T-cell (primary cell): ENCODE data around the gene NAP1L4. TPM values are rescaled to one million over a fixed set of nuclear protein-coding genes. Genes with fewer than 3 reads are reported as not detected.
"Not testable (repeated sequence)": the region's sequence is repeated elsewhere in the genome, so short reads cannot be mapped to it uniquely, and the experiment has no call there.

Experiments
- ATAC-seq, 4 experiments: fragments of 200-7000 bp in 3 of 4; fragments of 150-1000 bp in 1 of 4; cut with Tn5 transposase; replicated peaks in 1 of 4; 1 replicate in 3 of 4; 2 replicates in 1 of 4; pipeline ENCODE4 v1.10.0; 2021; ENCODE audit warnings: moderate library complexity in 3 of 4, mild to moderate bottlenecking in 2 of 4, moderate number of reproducible peaks in 1 of 4
- CTCF ChIA-PET, 2 donors: fragments of 300-600 bp; sonication (Branson Sonifier 250); formaldehyde crosslinking; loops; one replicate each; lab custom pipeline; 2022; ENCODE audit warnings: antibody characterized with exemption in 2 of 2; lab: Charles Lee
- POLR2A ChIA-PET, 2 donors: fragments of 300-600 bp; sonication (Branson Sonifier 250); formaldehyde crosslinking; loops; one replicate each; lab custom pipeline; 2022; ENCODE audit warnings: antibody characterized with exemption in 2 of 2; lab: Charles Lee
- DNase-seq, 35 experiments: peaks; one replicate each; pipeline versions ENCODE4 v3.0.0 to v3.0.0-alpha.2; 2013 to 2023
- H3K27ac ChIP-seq: one replicate; pipeline ENCODE4 v1.5.1; 2013; ENCODE audit warnings: low read length
- H3K27me3 ChIP-seq, 2 experiments: replicated peaks in 1 of 2; 1 replicate in 1 of 2; 2 replicates in 1 of 2; pipeline versions ENCODE4 v1.6.1 to v1.7.0; 2013; ENCODE audit warnings: low read length in 1 of 2, mixed read lengths in 1 of 2; ENCODE audit not compliant: control insufficient read depth in 2 of 2, insufficient read depth in 2 of 2; ENCODE audit errors: extremely low read depth in 1 of 2
- H3K36me3 ChIP-seq, 2 donors: 1 replicate in 1 of 2; 2 replicates in 1 of 2; pipeline versions ENCODE4 v1.6.1 to v1.7.0; 2013; ENCODE audit warnings: low read length in 1 of 2; ENCODE audit not compliant: control insufficient read depth in 2 of 2, insufficient read depth in 1 of 2; ENCODE audit errors: extremely low read depth in 1 of 2
- H3K4me1 ChIP-seq, 2 experiments: 1 replicate in 1 of 2; 2 replicates in 1 of 2; pipeline versions ENCODE4 v1.6.1 to v1.7.0; 2013; ENCODE audit warnings: low read length in 2 of 2, mixed read lengths in 1 of 2; ENCODE audit not compliant: insufficient read depth in 2 of 2, control insufficient read depth in 1 of 2; ENCODE audit errors: extremely low read depth in 1 of 2
- H3K4me3 ChIP-seq, 2 donors: 1 replicate in 1 of 2; 2 replicates in 1 of 2; pipeline versions ENCODE4 v1.5.1 to v1.7.0; 2013; ENCODE audit warnings: mild to moderate bottlenecking in 2 of 2, low read length in 1 of 2, moderate library complexity in 1 of 2; ENCODE audit not compliant: control insufficient read depth in 1 of 2; ENCODE audit errors: extremely low read depth in 1 of 2
- H3K9me3 ChIP-seq: 2 replicates; pipeline ENCODE4 v1.7.0; 2013
- H3K27ac Mint-ChIP-seq, 2 donors: one replicate each; pipeline ENCODE4 v1.8.0; 2020 to 2021; ENCODE audit warnings: mild to moderate bottlenecking in 2 of 2, mixed read lengths in 2 of 2
- H3K27me3 Mint-ChIP-seq, 2 donors: one replicate each; pipeline ENCODE4 v1.8.0; 2021 to 2022; ENCODE audit warnings: mixed read lengths in 2 of 2
- H3K36me3 Mint-ChIP-seq: one replicate; pipeline ENCODE4 v1.8.0; 2021; ENCODE audit warnings: mixed read lengths
- H3K4me1 Mint-ChIP-seq, 3 donors: one replicate each; pipeline ENCODE4 v1.8.0; 2020 to 2022; ENCODE audit warnings: mixed read lengths in 3 of 3, mild to moderate bottlenecking in 1 of 3
- H3K4me3 Mint-ChIP-seq, 3 donors: one replicate each; pipeline ENCODE4 v1.8.0; 2020 to 2022; ENCODE audit warnings: mild to moderate bottlenecking in 3 of 3, mixed read lengths in 3 of 3, moderate library complexity in 3 of 3
- H3K9me3 Mint-ChIP-seq, 3 donors: one replicate each; pipeline ENCODE4 v1.8.0; 2020 to 2022; ENCODE audit warnings: mixed read lengths in 3 of 3
- WGBS: methylation state at CpG from one replicate; pipeline ENCODE4 v1.1.5; 2013; ENCODE audit warnings: missing lambda C conversion rate; ENCODE audit not compliant: insufficient coverage; 5-methylcytosine and 5-hydroxymethylcytosine counted together
- total RNA-seq, 35 experiments: library from RNA in 6 of 35; stranded (reverse) in 6 of 35; fragments of 120-200 nt in 1 of 35; gene quantifications; one replicate each; pipeline versions ENCODE4 v1.2.1 to v1.2.4 and lab custom pipeline; 2013 to 2026

NAP1L4 gene
- total RNA-seq, 5 donors from 2014 or later (not counting 1 experiment from before 2014, with no cell fraction given) = 253 to 388 (median 299) TPM

- peak; percentile 3 to 14 (median 8) for ATAC-seq
These were observed 51.0 kb downstream of the NAP1L4 start for GRCh38 chr11:2940921-2941821.

GRCh38 chr11:2940147-2940920 lies 51.8 kb downstream of the NAP1L4 start:
- CTCF ChIA-PET = interaction anchor here in 1 of 2 donors (0.6 kb wide), 1 partner anchor 420 kb away, joined by 4 read pairs; no protein-coding TSS in a partner anchor
- DNase-seq = peak in 14 of 35 experiments; percentile 18 to 58 (median 38)
- Mint-ChIP-seq H3K4me1 (peaks cover 31 to 34% (median 32%) of the 10 kb centered on the region in 3 donors), H3K36me3 (peaks cover 12% of the 10 kb centered on the region), H3K27ac (peak overlapping the region; percentile 34 to 59), H3K9me3 (peaks cover 10 to 19% (median 10%) of the 10 kb centered on the region in 3 donors), H3K4me3 (no peak overlapping the region), H3K27me3 (no peaks in the 10 kb centered on the region)
- Histone ChIP-seq H3K27ac (peak overlapping the region; percentile 25), H3K36me3 (peaks cover 6 to 19% of the 10 kb centered on the region in 2 donors), H3K4me1 (peaks cover 0 to 38% of the 10 kb centered on the region in 2 experiments), H3K9me3 (no peaks in the 10 kb centered on the region), H3K4me3 (no peak overlapping the region), H3K27me3 (no peaks in the 10 kb centered on the region)
- ATAC-seq = peak; percentile 33 to 64 (median 52)
- POLR2A ChIA-PET = no interaction called here
- 54% methylated on average over 14 of the region's 16 CpGs for WGBS

More at GRCh38 chr11:2940921-2941821, 51.0 kb downstream of the NAP1L4 start:
- Histone ChIP-seq H3K4me1 (peaks cover 0 to 46% of the 10 kb centered on the region in 2 experiments), H3K4me3 (no peak overlapping the region), H3K27ac (peak overlapping the region; percentile 9), H3K36me3 (peaks cover 6 to 20% of the 10 kb centered on the region in 2 donors), H3K9me3 (no peaks in the 10 kb centered on the region), H3K27me3 (no peaks in the 10 kb centered on the region)
- POLR2A ChIA-PET = no interaction called here
- peak overlapping the region in 1 of 2 donors; percentile 34 for H3K27ac Mint-ChIP-seq
- no peak for DNase-seq
- H3K36me3 Mint-ChIP-seq = peaks cover 17% of the 10 kb centered on the region
- CTCF ChIA-PET = interaction anchor here in 1 of 2 donors (0.6 kb wide), 1 partner anchor 419 kb away, joined by 4 read pairs; no protein-coding TSS in a partner anchor
- no peaks in the 10 kb centered on the region for H3K27me3 Mint-ChIP-seq
- H3K4me3 Mint-ChIP-seq = no peak overlapping the region
- H3K4me1 Mint-ChIP-seq = peaks cover 39 to 43% (median 40%) of the 10 kb centered on the region in 3 donors
- 59% methylated on average over 10 of the region's 10 CpGs for WGBS
- H3K9me3 Mint-ChIP-seq = peaks cover 10 to 19% (median 10%) of the 10 kb centered on the region in 3 donors

GRCh38 chr11:2938458-2939418 lies 53.4 kb downstream of the NAP1L4 start:
- H3K4me3 ChIP-seq, H3K36me3 Mint-ChIP-seq, POLR2A ChIA-PET, ATAC-seq, H3K27me3 ChIP-seq, H3K27me3 Mint-ChIP-seq, H3K36me3 ChIP-seq, CTCF ChIA-PET, DNase-seq, H3K27ac ChIP-seq, H3K9me3 ChIP-seq: not testable (repeated sequence)
- WGBS = 98% methylated on average over 6 of the region's 20 CpGs
- peaks cover 10 to 19% (median 10%) of the 10 kb centered on the region in 3 donors for H3K9me3 Mint-ChIP-seq
- peaks cover 0 to 22% of the 10 kb centered on the region in 2 experiments for H3K4me1 ChIP-seq
- H3K4me1 Mint-ChIP-seq = peaks cover 19 to 22% (median 21%) of the 10 kb centered on the region in 3 donors
- H3K4me3 Mint-ChIP-seq = peak overlapping the region in 1 of 3 donors; percentile 30
- peak overlapping the region in 1 of 2 donors; percentile 39 for H3K27ac Mint-ChIP-seq

- CTCF ChIA-PET = not testable (repeated sequence)
These were observed 54.3 kb downstream of the NAP1L4 start for GRCh38 chr11:2937641-2938457.

GRCh38 chr11:2934611-2935239 lies 57.4 kb downstream of the NAP1L4 start:
- Mint-ChIP-seq H3K4me1 (peaks cover 13 to 24% (median 22%) of the 10 kb centered on the region in 3 donors), H3K36me3 (peaks cover 10% of the 10 kb centered on the region), H3K27me3 (peaks cover 3 to 6% of the 10 kb centered on the region in 2 donors), H3K4me3 (no peak overlapping the region), H3K27ac (no peak overlapping the region), H3K9me3 (peaks cover 10 to 19% (median 10%) of the 10 kb centered on the region in 3 donors)
- Histone ChIP-seq H3K4me1 (peaks cover 4 to 28% of the 10 kb centered on the region in 2 experiments), H3K36me3 (no peaks in the 10 kb centered on the region), H3K27me3 (peaks cover 0 to 25% of the 10 kb centered on the region in 2 experiments), H3K9me3 (no peaks in the 10 kb centered on the region), H3K4me3 (no peak overlapping the region), H3K27ac (no peak overlapping the region)
- ATAC-seq (no peak), DNase-seq (no peak)
- WGBS = 84% methylated on average over 7 of the region's 14 CpGs
- ChIA-PET CTCF (no interaction called here), POLR2A (no interaction called here)

More at GRCh38 chr11:2937641-2938457, 54.3 kb downstream of the NAP1L4 start:
- H3K36me3 ChIP-seq, H3K9me3 ChIP-seq, H3K27me3 ChIP-seq, H3K36me3 Mint-ChIP-seq, H3K27ac ChIP-seq, ATAC-seq, POLR2A ChIA-PET, H3K27me3 Mint-ChIP-seq: not testable (repeated sequence)
- DNase-seq = peak in 1 of 35 experiments; percentile 34
- WGBS = 100% methylated on average over 5 of the region's 32 CpGs
- Histone ChIP-seq H3K4me3 (peak overlapping the region in 1 of 2 donors; percentile 6), H3K4me1 (peaks cover 0 to 22% of the 10 kb centered on the region in 2 experiments)
- H3K9me3 Mint-ChIP-seq = peaks cover 10 to 19% (median 10%) of the 10 kb centered on the region in 3 donors
- H3K4me1 Mint-ChIP-seq = peaks cover 15 to 24% (median 16%) of the 10 kb centered on the region in 3 donors
- H3K4me3 Mint-ChIP-seq = peak overlapping the region in 1 of 3 donors; percentile 25
- peak overlapping the region in 1 of 2 donors; percentile 55 for H3K27ac Mint-ChIP-seq
